NB4 (cell line): ENCODE results near the gene RFX6.

Source experiments
- DNase-seq: peaks from one replicate; pipeline ENCODE4 v3.0.0; 2010; ENCODE audit warnings: low read depth
- H3K4me3 ChIP-seq: one replicate; pipeline ENCODE4 v1.5.1; 2011; ENCODE audit warnings: mild to moderate bottlenecking, low read depth, low read length, moderate library complexity
- MAX ChIP-seq: IDR thresholded peaks from 2 replicates; pipeline ENCODE4 v1.6.1; 2011; ENCODE audit warnings: low read depth, low read length
- MYC ChIP-seq: IDR thresholded peaks from 2 replicates; pipeline ENCODE4 v1.6.1; 2011; ENCODE audit warnings: low read depth, low read length
- POLR2A ChIP-seq: IDR thresholded peaks from 2 replicates; pipeline ENCODE4 v1.6.1; 2011; ENCODE audit warnings: mild to moderate bottlenecking; ENCODE audit not compliant: insufficient read length; ENCODE audit errors: extremely low read depth
- TF ChIP-seq, protein P1 (sequence below): IDR thresholded peaks from one replicate; pipeline ENCODE4 v1.5.1; 2012; ENCODE audit warnings: low read depth, low read length

The RFX6 gene

GRCh38 chr6:116974526-116975316 is 97.7 kb downstream of the RFX6 start:
- DNase-seq, result no peak
- TF ChIP-seq MAX (no peak), MYC (no peak), POLR2A (no peak)
- TF ChIP-seq, protein P1, sequence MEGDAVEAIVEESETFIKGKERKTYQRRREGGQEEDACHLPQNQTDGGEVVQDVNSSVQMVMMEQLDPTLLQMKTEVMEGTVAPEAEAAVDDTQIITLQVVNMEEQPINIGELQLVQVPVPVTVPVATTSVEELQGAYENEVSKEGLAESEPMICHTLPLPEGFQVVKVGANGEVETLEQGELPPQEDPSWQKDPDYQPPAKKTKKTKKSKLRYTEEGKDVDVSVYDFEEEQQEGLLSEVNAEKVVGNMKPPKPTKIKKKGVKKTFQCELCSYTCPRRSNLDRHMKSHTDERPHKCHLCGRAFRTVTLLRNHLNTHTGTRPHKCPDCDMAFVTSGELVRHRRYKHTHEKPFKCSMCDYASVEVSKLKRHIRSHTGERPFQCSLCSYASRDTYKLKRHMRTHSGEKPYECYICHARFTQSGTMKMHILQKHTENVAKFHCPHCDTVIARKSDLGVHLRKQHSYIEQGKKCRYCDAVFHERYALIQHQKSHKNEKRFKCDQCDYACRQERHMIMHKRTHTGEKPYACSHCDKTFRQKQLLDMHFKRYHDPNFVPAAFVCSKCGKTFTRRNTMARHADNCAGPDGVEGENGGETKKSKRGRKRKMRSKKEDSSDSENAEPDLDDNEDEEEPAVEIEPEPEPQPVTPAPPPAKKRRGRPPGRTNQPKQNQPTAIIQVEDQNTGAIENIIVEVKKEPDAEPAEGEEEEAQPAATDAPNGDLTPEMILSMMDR, result no peak
- no peak overlapping the region for H3K4me3 ChIP-seq

DNA sequence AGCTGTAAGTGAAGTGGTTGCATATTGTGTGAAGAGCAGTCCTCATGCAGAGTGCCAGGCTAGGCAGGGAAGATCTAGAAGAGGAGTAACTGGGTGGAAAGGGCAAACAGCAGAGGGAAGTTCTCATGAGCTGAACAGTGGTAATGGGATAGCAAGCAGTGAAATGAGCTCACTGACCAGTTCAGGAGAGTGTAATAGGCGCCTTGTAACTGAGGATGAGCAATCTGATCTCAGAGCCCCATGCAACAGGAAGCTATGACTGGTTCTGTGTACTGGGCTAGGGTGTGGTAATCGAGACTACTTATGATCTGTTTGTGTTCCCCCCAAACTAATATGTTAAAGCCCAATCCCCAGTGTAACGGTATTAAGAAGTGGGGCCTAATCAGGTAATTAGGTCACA is 98.6 kb downstream of the RFX6 start:
- peak; percentile 16 for DNase-seq
- no peak overlapping the region for H3K4me3 ChIP-seq
- TF ChIP-seq POLR2A (no peak), MYC (no peak), MAX (no peak)
- TF ChIP-seq, protein P1, result no peak

- no peak for DNase-seq
- no peak overlapping the region for H3K4me3 ChIP-seq
- TF ChIP-seq MAX (no peak), POLR2A (no peak)
- TF ChIP-seq, protein P1, result no peak
Measured at GRCh38 chr6:116979560-116979959, 102.5 kb downstream of the RFX6 start.
